Measurements from ENCODE around the gene GLIPR1. TPM values are rescaled to one million over a fixed set of nuclear protein-coding genes. Genes with fewer than 3 reads are reported as not detected.

Gene GLIPR1
- total and polyA plus RNA-seq, 4 experiments from 2014 or later = 96.1 to 222 (median 129) TPM

- Histone ChIP-seq H3K27ac (ENCODE audit: low read depth, low read length) (no peak overlapping the region), H3K9me3 (ENCODE audit: control insufficient read depth in 1 of 2, low read length in 2 of 2) (no peaks in the 10 kb centered on the region), H3K27me3 (ENCODE audit: insufficient read depth, low read length) (no peaks in the 10 kb centered on the region), H3K36me3 (ENCODE audit: insufficient read depth, low read length) (no peaks in the 10 kb centered on the region), H3K4me1 (ENCODE audit: insufficient read depth, low read length) (no peaks in the 10 kb centered on the region), H3K4me3 (ENCODE audit: low read length in 2 of 2) (no peak overlapping the region)
- intact Hi-C loops (cut with micrococcal nuclease) = no loop called here
- CTCF ChIA-PET (ENCODE audit: partially characterized antibody) = interaction anchor here (1.2 to 7.9 kb wide), 2 partner anchors 499 to 506 kb away, joined by 3 to 173 read pairs; partner anchors contain the start of gene PHLDA1
- Mint-ChIP-seq H3K27me3 (peaks cover 5 to 12% of the 10 kb centered on the region in 2 donors), H3K9me3 (no peaks in the 10 kb centered on the region), H3K27ac (no peak overlapping the region), H3K4me3 (no peak overlapping the region), H3K4me1 (peaks cover 0 to 2% (median 0%) of the 10 kb centered on the region in 4 donors), H3K36me3 (no peaks in the 10 kb centered on the region)
- no peak for DNase-seq
- POLR2A ChIA-PET (ENCODE audit: partially characterized antibody) = no interaction called here
Measured at GRCh38 chr12:75529826-75530225, 49.3 kb downstream of the GLIPR1 start.

GRCh38 chr12:75533239-75533638 lies 52.7 kb downstream of the GLIPR1 start:
- Mint-ChIP-seq H3K9me3 (no peaks in the 10 kb centered on the region), H3K36me3 (no peaks in the 10 kb centered on the region), H3K4me3 (no peak overlapping the region), H3K27ac (no peak overlapping the region), H3K27me3 (no peaks in the 10 kb centered on the region), H3K4me1 (no peaks in the 10 kb centered on the region)
- ChIA-PET POLR2A (ENCODE audit: partially characterized antibody) (no interaction called here), CTCF (ENCODE audit: partially characterized antibody) (interaction anchor here (1.4 kb wide), 1 partner anchor 48 kb away, joined by 3 read pairs; no protein-coding TSS in a partner anchor)
- Histone ChIP-seq H3K4me3 (ENCODE audit: low read length in 2 of 2) (no peak overlapping the region), H3K27me3 (ENCODE audit: insufficient read depth, low read length) (no peaks in the 10 kb centered on the region), H3K36me3 (ENCODE audit: insufficient read depth, low read length) (no peaks in the 10 kb centered on the region), H3K4me1 (ENCODE audit: insufficient read depth, low read length) (no peaks in the 10 kb centered on the region), H3K27ac (ENCODE audit: low read depth, low read length) (no peak overlapping the region), H3K9me3 (ENCODE audit: control insufficient read depth in 1 of 2, low read length in 2 of 2) (no peaks in the 10 kb centered on the region)
- no peak for DNase-seq
- intact Hi-C loops (cut with micrococcal nuclease) = no loop called here

- Histone ChIP-seq H3K27me3 (ENCODE audit: insufficient read depth, low read length) (no peaks in the 10 kb centered on the region), H3K36me3 (ENCODE audit: insufficient read depth, low read length) (no peaks in the 10 kb centered on the region), H3K27ac (ENCODE audit: low read depth, low read length) (no peak overlapping the region), H3K4me1 (ENCODE audit: insufficient read depth, low read length) (no peaks in the 10 kb centered on the region), H3K9me3 (ENCODE audit: control insufficient read depth in 1 of 2, low read length in 2 of 2) (no peaks in the 10 kb centered on the region), H3K4me3 (ENCODE audit: low read length in 2 of 2) (no peak overlapping the region)
- H3K27me3 Mint-ChIP-seq = peaks cover 7 to 12% of the 10 kb centered on the region in 2 donors
- ChIA-PET CTCF (ENCODE audit: partially characterized antibody) (interaction anchor here (1.7 kb wide), 1 partner anchor 13 kb away, joined by 5 read pairs; no protein-coding TSS in a partner anchor), POLR2A (ENCODE audit: partially characterized antibody) (no interaction called here)
- H3K27ac Mint-ChIP-seq = no peak overlapping the region
- no peaks in the 10 kb centered on the region for H3K9me3 Mint-ChIP-seq
- no peak for DNase-seq
- intact Hi-C loops (cut with micrococcal nuclease) = no loop called here
- no peaks in the 10 kb centered on the region for H3K4me1 Mint-ChIP-seq
- no peaks in the 10 kb centered on the region for H3K36me3 Mint-ChIP-seq
- H3K4me3 Mint-ChIP-seq = no peak overlapping the region
Measured at GRCh38 chr12:75539889-75540288, 59.3 kb downstream of the GLIPR1 start.

- Mint-ChIP-seq H3K36me3 (no peaks in the 10 kb centered on the region), H3K4me1 (no peaks in the 10 kb centered on the region), H3K27ac (no peak overlapping the region), H3K9me3 (no peaks in the 10 kb centered on the region), H3K4me3 (no peak overlapping the region), H3K27me3 (peaks cover 7 to 19% of the 10 kb centered on the region in 2 donors)
- no peak overlapping the region for H3K27ac ChIP-seq (ENCODE audit: low read depth, low read length)
- no peaks in the 10 kb centered on the region for H3K9me3 ChIP-seq (ENCODE audit: control insufficient read depth in 1 of 2, low read length in 2 of 2)
- intact Hi-C loops (cut with micrococcal nuclease) = no loop called here
- no peak overlapping the region for H3K4me3 ChIP-seq (ENCODE audit: low read length in 2 of 2)
- no peaks in the 10 kb centered on the region for H3K4me1 ChIP-seq (ENCODE audit: insufficient read depth, low read length)
- DNase-seq = no peak
- H3K36me3 ChIP-seq (ENCODE audit: insufficient read depth, low read length) = no peaks in the 10 kb centered on the region
- peaks cover under 1% of the 10 kb centered on the region for H3K27me3 ChIP-seq (ENCODE audit: insufficient read depth, low read length)
- CTCF ChIA-PET (ENCODE audit: partially characterized antibody) = interaction anchor here (1.2 kb wide), 1 partner anchor 16 kb away, joined by 6 read pairs; no protein-coding TSS in a partner anchor
- POLR2A ChIA-PET (ENCODE audit: partially characterized antibody) = interaction anchor here (0.5 kb wide), 1 partner anchor 389 kb away, joined by 3 read pairs; no protein-coding TSS in a partner anchor
Measured at GRCh38 chr12:75542942-75543341, 62.4 kb downstream of the GLIPR1 start.

GRCh38 chr12:75543529-75543928 lies 63.0 kb downstream of the GLIPR1 start:
- H3K4me3 ChIP-seq (ENCODE audit: low read length in 2 of 2) = no peak overlapping the region
- no peaks in the 10 kb centered on the region for H3K9me3 Mint-ChIP-seq
- peaks cover 4% of the 10 kb centered on the region for H3K27me3 ChIP-seq (ENCODE audit: insufficient read depth, low read length)
- peaks cover 7 to 20% of the 10 kb centered on the region in 2 donors for H3K27me3 Mint-ChIP-seq
- no peak overlapping the region for H3K4me3 Mint-ChIP-seq
- H3K4me1 ChIP-seq (ENCODE audit: insufficient read depth, low read length) = no peaks in the 10 kb centered on the region
- no peak overlapping the region for H3K27ac Mint-ChIP-seq
- DNase-seq = no peak
- H3K9me3 ChIP-seq (ENCODE audit: control insufficient read depth in 1 of 2, low read length in 2 of 2) = no peaks in the 10 kb centered on the region
- CTCF ChIA-PET (ENCODE audit: partially characterized antibody) = interaction anchor here (1.2 kb wide), 1 partner anchor 16 kb away, joined by 6 read pairs; no protein-coding TSS in a partner anchor
- no peaks in the 10 kb centered on the region for H3K36me3 ChIP-seq (ENCODE audit: insufficient read depth, low read length)
- no peak overlapping the region for H3K27ac ChIP-seq (ENCODE audit: low read depth, low read length)
- POLR2A ChIA-PET (ENCODE audit: partially characterized antibody) = interaction anchor here (0.5 kb wide), 1 partner anchor 388 kb away, joined by 3 read pairs; no protein-coding TSS in a partner anchor
- no peaks in the 10 kb centered on the region for H3K36me3 Mint-ChIP-seq
- intact Hi-C loops (cut with micrococcal nuclease) = no loop called here
- H3K4me1 Mint-ChIP-seq = no peaks in the 10 kb centered on the region

- Histone ChIP-seq H3K4me1 (ENCODE audit: insufficient read depth, low read length) (no peaks in the 10 kb centered on the region), H3K36me3 (ENCODE audit: insufficient read depth, low read length) (no peaks in the 10 kb centered on the region), H3K27me3 (ENCODE audit: insufficient read depth, low read length) (peaks cover 4% of the 10 kb centered on the region), H3K9me3 (ENCODE audit: control insufficient read depth in 1 of 2, low read length in 2 of 2) (no peaks in the 10 kb centered on the region), H3K27ac (ENCODE audit: low read depth, low read length) (no peak overlapping the region), H3K4me3 (ENCODE audit: low read length in 2 of 2) (no peak overlapping the region)
- no peak overlapping the region for H3K4me3 Mint-ChIP-seq
- H3K27me3 Mint-ChIP-seq = peaks cover 9 to 25% of the 10 kb centered on the region in 2 donors
- CTCF ChIA-PET (ENCODE audit: partially characterized antibody) = interaction anchor here (0.7 kb wide), 1 partner anchor 8 kb away, joined by 3 read pairs; no protein-coding TSS in a partner anchor
- H3K4me1 Mint-ChIP-seq = no peaks in the 10 kb centered on the region
- H3K36me3 Mint-ChIP-seq = no peaks in the 10 kb centered on the region
- intact Hi-C loops (cut with micrococcal nuclease) = no loop called here
- H3K27ac Mint-ChIP-seq = no peak overlapping the region
- no peak for DNase-seq
- POLR2A ChIA-PET (ENCODE audit: partially characterized antibody) = no interaction called here
- H3K9me3 Mint-ChIP-seq = no peaks in the 10 kb centered on the region
Measured at GRCh38 chr12:75545636-75546035, 65.1 kb downstream of the GLIPR1 start.

- Mint-ChIP-seq H3K27ac (no peak overlapping the region), H3K4me3 (no peak overlapping the region), H3K4me1 (no peaks in the 10 kb centered on the region), H3K9me3 (no peaks in the 10 kb centered on the region), H3K27me3 (peaks cover 9 to 19% of the 10 kb centered on the region in 2 donors), H3K36me3 (no peaks in the 10 kb centered on the region)
- Histone ChIP-seq H3K9me3 (ENCODE audit: control insufficient read depth in 1 of 2, low read length in 2 of 2) (no peaks in the 10 kb centered on the region), H3K4me1 (ENCODE audit: insufficient read depth, low read length) (no peaks in the 10 kb centered on the region), H3K4me3 (ENCODE audit: low read length in 2 of 2) (no peak overlapping the region), H3K27me3 (ENCODE audit: insufficient read depth, low read length) (peaks cover 4% of the 10 kb centered on the region), H3K36me3 (ENCODE audit: insufficient read depth, low read length) (no peaks in the 10 kb centered on the region), H3K27ac (ENCODE audit: low read depth, low read length) (no peak overlapping the region)
- ChIA-PET POLR2A (ENCODE audit: partially characterized antibody) (no interaction called here), CTCF (ENCODE audit: partially characterized antibody) (no interaction called here)
- no peak for DNase-seq
- intact Hi-C loops (cut with micrococcal nuclease) = no loop called here
Measured at GRCh38 chr12:75548879-75549278, 68.3 kb downstream of the GLIPR1 start.
